ENCODE measurements around the gene MCAM.

Gene MCAM

GRCh38 chr11:119273721-119274120 is 43.2 kb downstream of the MCAM start:
- FAIRE-seq (no peak), DNase-seq (ENCODE audit: insufficient read length, low spot score) (no peak)

GRCh38 chr11:119267645-119268044 is 49.3 kb downstream of the MCAM start:
- no peak for DNase-seq (ENCODE audit: insufficient read length, low spot score)
- FAIRE-seq, result no peak

GRCh38 chr11:119266517-119267255 is 50.2 kb downstream of the MCAM start:
- FAIRE-seq, result peak; percentile 11
- no peak for DNase-seq (ENCODE audit: insufficient read length, low spot score)

GRCh38 chr11:119266063-119266462 is 50.9 kb downstream of the MCAM start:
- FAIRE-seq (no peak), DNase-seq (ENCODE audit: insufficient read length, low spot score) (no peak)

- FAIRE-seq (peak; percentile 98), DNase-seq (ENCODE audit: insufficient read length, low spot score) (peak; percentile 8)
Observed at GRCh38 chr11:119263352-119263940, 53.5 kb downstream of the MCAM start.

- no peak for FAIRE-seq
- no peak for DNase-seq (ENCODE audit: insufficient read length, low spot score)
Observed at GRCh38 chr11:119262668-119263351, 54.1 kb downstream of the MCAM start.

GRCh38 chr11:119258983-119259382 is 57.9 kb downstream of the MCAM start:
- DNase-seq (ENCODE audit: insufficient read length, low spot score), result no peak
- FAIRE-seq, result peak; percentile 74

All from GM19239 (cell line).